H1 (cell line): Measurements from ENCODE around the gene COL5A3.

ENCODE experiments used
- CEBPB ChIP-seq: IDR thresholded peaks from 2 replicates; pipeline ENCODE4 v1.6.1; 2012; ENCODE audit warnings: low read depth, low read length
- CTCF ChIP-seq, 3 experiments: IDR thresholded peaks; 1 replicate in 2 of 3; 2 replicates in 1 of 3; pipeline versions ENCODE4 v1.5.1 to v1.6.1; 2011; ENCODE audit warnings: low read length in 3 of 3, mild to moderate bottlenecking in 3 of 3, inconsistent platforms in 2 of 3, low read depth in 1 of 3, moderate library complexity in 1 of 3; ENCODE audit not compliant: insufficient read depth in 1 of 3; ENCODE audit errors: control extremely low read depth in 1 of 3
- HDAC2 ChIP-seq, 2 experiments: fragments of 300-600 bp in 1 of 2; sonication (generic) in 1 of 2; IDR thresholded peaks; 2 replicates each; pipeline ENCODE4 v1.6.1; 2011 to 2012; ENCODE audit warnings: low read depth in 2 of 2, low read length in 2 of 2, mild to moderate bottlenecking in 2 of 2, moderate library complexity in 2 of 2, borderline replicate concordance in 1 of 2, inconsistent platforms in 1 of 2
- JUND ChIP-seq: IDR thresholded peaks from 2 replicates; pipeline ENCODE4 v1.6.1; 2011; ENCODE audit warnings: mild to moderate bottlenecking, improper control_type of control experiment, low read length
- POLR2AphosphoS5 ChIP-seq: IDR thresholded peaks from 2 replicates; pipeline ENCODE4 v1.6.1; 2011; ENCODE audit warnings: low read depth, low read length
- SIX5 ChIP-seq: IDR thresholded peaks from 2 replicates; pipeline ENCODE4 v1.6.1; 2011; ENCODE audit warnings: mild to moderate bottlenecking, low read depth, low read length
- SP1 ChIP-seq: IDR thresholded peaks from 2 replicates; pipeline ENCODE4 v1.6.1; 2011; ENCODE audit warnings: low read depth, low read length

DNA sequence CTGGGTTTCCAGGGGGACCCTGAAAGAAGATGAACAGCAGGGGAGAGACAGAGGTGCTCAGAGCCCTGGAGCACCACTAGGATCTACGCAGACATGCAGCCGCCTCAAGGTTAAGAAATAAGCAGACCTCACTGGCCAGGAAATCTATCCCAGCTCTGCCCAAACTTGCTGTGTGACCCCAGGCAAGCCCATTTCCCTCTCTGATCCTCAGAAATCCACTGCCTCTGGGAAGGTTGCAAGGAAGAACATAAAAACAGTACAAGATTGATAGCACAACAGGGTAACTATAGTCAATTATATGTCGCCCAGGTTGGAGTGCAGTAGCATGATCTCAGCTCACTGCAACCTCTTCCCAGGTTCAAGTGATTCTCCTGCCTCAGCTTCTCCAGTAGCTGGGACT is 20.8 kb downstream of the COL5A3 start:
- TF ChIP-seq HDAC2 (IDR thresholded peaks at IDR 0.05; ENCODE audit: borderline replicate concordance in 1 of 2, low read depth in 2 of 2, low read length in 2 of 2) (no peak), CTCF (IDR thresholded peaks at IDR 0.05; ENCODE audit: control extremely low read depth in 1 of 3, insufficient read depth in 1 of 3, low read depth in 1 of 3, low read length in 3 of 3) (no peak), SIX5 (no peak), POLR2AphosphoS5 (no peak), SP1 (no peak), JUND (no peak), CEBPB (no peak)
